K562 (cell line): ENCODE results near the gene GGNBP2.

Source experiments
- FOXM1 ChIP-seq, 2 experiments: fragments of 450-650 bp in 1 of 2; sonication (generic) in 1 of 2; formaldehyde crosslinking in 1 of 2; IDR thresholded peaks; 2 replicates each; pipeline versions ENCODE4 v1.6.1 to v1.9.0; 2017 to 2022; ENCODE audit warnings: low read depth in 2 of 2, mild to moderate bottlenecking in 2 of 2, missing genetic modification reagents in 1 of 2, moderate library complexity in 1 of 2
- NRF1 ChIP-seq, 2 experiments: fragments of 450-650 bp; IDR thresholded peaks in 1 of 2; conservative IDR thresholded peaks in 1 of 2; 2 replicates each; pipeline ENCODE4 v1.6.1; 2014; ENCODE audit warnings: mild to moderate bottlenecking in 2 of 2
- POLR2A ChIP-seq: fragments of 450-650 bp; conservative IDR thresholded peaks from 2 replicates; pipeline ENCODE4 v1.6.1; 2016
- POLR2AphosphoS5 ChIP-seq: IDR thresholded peaks from 2 replicates; pipeline ENCODE4 v1.6.1; 2011; ENCODE audit warnings: mild to moderate bottlenecking, low read depth, low read length, moderate library complexity; ENCODE audit not compliant: control insufficient read depth, insufficient read depth
- TF ChIP-seq, protein P1 (sequence below), 2 experiments: fragments of 450-650 bp; formaldehyde crosslinking in 1 of 2; IDR thresholded peaks; 2 replicates each; pipeline versions ENCODE4 v1.4.0 to v1.6.1; 2014 to 2020; ENCODE audit warnings: mild to moderate bottlenecking in 2 of 2, borderline replicate concordance in 1 of 2, low read depth in 1 of 2
- TF ChIP-seq, protein P2 (sequence below), 3 experiments: IDR thresholded peaks in 2 of 3; conservative IDR thresholded peaks in 1 of 3; 2 replicates each; pipeline ENCODE4 v1.5.1; 2011 to 2012; ENCODE audit warnings: low read length in 3 of 3, mild to moderate bottlenecking in 3 of 3, control low read depth in 2 of 3, improper control_type of control experiment in 1 of 3, inconsistent platforms in 1 of 3, low read depth in 1 of 3, mixed read lengths in 1 of 3, moderate library complexity in 1 of 3; ENCODE audit not compliant: insufficient read depth in 2 of 3

DNA sequence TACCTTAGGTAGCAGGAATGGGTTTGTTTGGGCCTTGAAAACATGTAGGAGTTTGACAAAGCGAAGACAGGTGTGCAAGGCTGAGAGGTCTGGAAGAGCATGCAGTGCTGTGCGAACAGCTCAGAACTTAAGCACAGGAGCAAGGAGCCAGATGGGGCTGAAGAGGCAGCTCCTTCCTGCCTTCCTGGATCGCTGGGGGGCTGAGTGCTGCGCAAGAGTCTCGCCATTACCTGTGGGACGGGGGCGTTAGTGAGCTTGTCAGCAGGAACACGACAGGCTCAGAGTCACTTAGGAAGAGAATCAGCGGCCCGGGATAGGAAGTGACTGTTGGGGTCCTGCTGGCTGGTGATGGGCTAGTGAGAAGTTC, 56.2 kb downstream of the GGNBP2 start:
- TF ChIP-seq POLR2AphosphoS5 (no peak), NRF1 (conservative IDR thresholded peaks at IDR 0.05 in 1 of 2, IDR thresholded peaks at IDR 0.05 in 1 of 2) (no peak), POLR2A (no peak), FOXM1 (IDR thresholded peaks at IDR 0.05; ENCODE audit: low read depth) (no peak), FOXM1 (CRISPR knock-in tag; IDR thresholded peaks at IDR 0.05; ENCODE audit: low read depth) (no peak)
- TF ChIP-seq, protein P1, sequence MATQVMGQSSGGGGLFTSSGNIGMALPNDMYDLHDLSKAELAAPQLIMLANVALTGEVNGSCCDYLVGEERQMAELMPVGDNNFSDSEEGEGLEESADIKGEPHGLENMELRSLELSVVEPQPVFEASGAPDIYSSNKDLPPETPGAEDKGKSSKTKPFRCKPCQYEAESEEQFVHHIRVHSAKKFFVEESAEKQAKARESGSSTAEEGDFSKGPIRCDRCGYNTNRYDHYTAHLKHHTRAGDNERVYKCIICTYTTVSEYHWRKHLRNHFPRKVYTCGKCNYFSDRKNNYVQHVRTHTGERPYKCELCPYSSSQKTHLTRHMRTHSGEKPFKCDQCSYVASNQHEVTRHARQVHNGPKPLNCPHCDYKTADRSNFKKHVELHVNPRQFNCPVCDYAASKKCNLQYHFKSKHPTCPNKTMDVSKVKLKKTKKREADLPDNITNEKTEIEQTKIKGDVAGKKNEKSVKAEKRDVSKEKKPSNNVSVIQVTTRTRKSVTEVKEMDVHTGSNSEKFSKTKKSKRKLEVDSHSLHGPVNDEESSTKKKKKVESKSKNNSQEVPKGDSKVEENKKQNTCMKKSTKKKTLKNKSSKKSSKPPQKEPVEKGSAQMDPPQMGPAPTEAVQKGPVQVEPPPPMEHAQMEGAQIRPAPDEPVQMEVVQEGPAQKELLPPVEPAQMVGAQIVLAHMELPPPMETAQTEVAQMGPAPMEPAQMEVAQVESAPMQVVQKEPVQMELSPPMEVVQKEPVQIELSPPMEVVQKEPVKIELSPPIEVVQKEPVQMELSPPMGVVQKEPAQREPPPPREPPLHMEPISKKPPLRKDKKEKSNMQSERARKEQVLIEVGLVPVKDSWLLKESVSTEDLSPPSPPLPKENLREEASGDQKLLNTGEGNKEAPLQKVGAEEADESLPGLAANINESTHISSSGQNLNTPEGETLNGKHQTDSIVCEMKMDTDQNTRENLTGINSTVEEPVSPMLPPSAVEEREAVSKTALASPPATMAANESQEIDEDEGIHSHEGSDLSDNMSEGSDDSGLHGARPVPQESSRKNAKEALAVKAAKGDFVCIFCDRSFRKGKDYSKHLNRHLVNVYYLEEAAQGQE (IDR thresholded peaks at IDR 0.05; ENCODE audit: borderline replicate concordance): no peak
- TF ChIP-seq, protein P1 (CRISPR knock-in tag; IDR thresholded peaks at IDR 0.05; ENCODE audit: low read depth): no peak
- TF ChIP-seq, protein P2, sequence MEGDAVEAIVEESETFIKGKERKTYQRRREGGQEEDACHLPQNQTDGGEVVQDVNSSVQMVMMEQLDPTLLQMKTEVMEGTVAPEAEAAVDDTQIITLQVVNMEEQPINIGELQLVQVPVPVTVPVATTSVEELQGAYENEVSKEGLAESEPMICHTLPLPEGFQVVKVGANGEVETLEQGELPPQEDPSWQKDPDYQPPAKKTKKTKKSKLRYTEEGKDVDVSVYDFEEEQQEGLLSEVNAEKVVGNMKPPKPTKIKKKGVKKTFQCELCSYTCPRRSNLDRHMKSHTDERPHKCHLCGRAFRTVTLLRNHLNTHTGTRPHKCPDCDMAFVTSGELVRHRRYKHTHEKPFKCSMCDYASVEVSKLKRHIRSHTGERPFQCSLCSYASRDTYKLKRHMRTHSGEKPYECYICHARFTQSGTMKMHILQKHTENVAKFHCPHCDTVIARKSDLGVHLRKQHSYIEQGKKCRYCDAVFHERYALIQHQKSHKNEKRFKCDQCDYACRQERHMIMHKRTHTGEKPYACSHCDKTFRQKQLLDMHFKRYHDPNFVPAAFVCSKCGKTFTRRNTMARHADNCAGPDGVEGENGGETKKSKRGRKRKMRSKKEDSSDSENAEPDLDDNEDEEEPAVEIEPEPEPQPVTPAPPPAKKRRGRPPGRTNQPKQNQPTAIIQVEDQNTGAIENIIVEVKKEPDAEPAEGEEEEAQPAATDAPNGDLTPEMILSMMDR (IDR thresholded peaks at IDR 0.05 in 2 of 3, conservative IDR thresholded peaks at IDR 0.05 in 1 of 3; ENCODE audit: insufficient read depth in 2 of 3, low read depth in 1 of 3, low read length in 3 of 3): no peak; a peak in 1 of 6 replicates
